Liver (tissue), 9 donors: Measurements from ENCODE around the gene CRYL1. TPM values are rescaled to one million over a fixed set of nuclear protein-coding genes. Genes with fewer than 3 reads are reported as not detected.

Experiments used
- DNase-seq: peaks from one replicate; pipeline ENCODE4 v3.0.0-alpha.2; 2017; ENCODE audit warnings: low spot score
- H3K27ac ChIP-seq, 2 donors: one replicate each; pipeline ENCODE4 v1.7.0; 2013; ENCODE audit warnings: inconsistent platforms in 2 of 2, low read length in 2 of 2, control low read depth in 1 of 2, low read depth in 1 of 2, mild to moderate bottlenecking in 1 of 2
- H3K27me3 ChIP-seq, 4 donors: one replicate each; pipeline versions ENCODE4 v1.6.1 to v1.7.0; 2013; ENCODE audit warnings: low read length in 3 of 4, inconsistent platforms in 1 of 4, mild to moderate bottlenecking in 1 of 4, moderate library complexity in 1 of 4; ENCODE audit not compliant: control insufficient read depth in 4 of 4, insufficient read depth in 4 of 4
- H3K36me3 ChIP-seq, 4 donors: one replicate each; pipeline versions ENCODE4 v1.6.1 to v1.7.0; 2013; ENCODE audit warnings: low read length in 3 of 4, mild to moderate bottlenecking in 3 of 4, low read depth in 1 of 4, moderate library complexity in 1 of 4; ENCODE audit not compliant: control insufficient read depth in 4 of 4, insufficient read depth in 3 of 4
- H3K4me1 ChIP-seq, 4 donors: one replicate each; pipeline versions ENCODE4 v1.6.1 to v1.7.0; 2013; ENCODE audit warnings: low read length in 3 of 4, mild to moderate bottlenecking in 3 of 4, moderate library complexity in 1 of 4; ENCODE audit not compliant: control insufficient read depth in 4 of 4, insufficient read depth in 4 of 4
- H3K4me3 ChIP-seq, 3 donors: one replicate each; pipeline versions ENCODE4 v1.6.1 to v1.7.0; 2013; ENCODE audit warnings: low read length in 3 of 3, control low read depth in 1 of 3, low read depth in 1 of 3, mild to moderate bottlenecking in 1 of 3
- H3K9ac ChIP-seq, 2 donors: one replicate each; pipeline ENCODE4 v1.7.0; 2013; ENCODE audit warnings: low read length in 2 of 2, mild to moderate bottlenecking in 2 of 2, moderate library complexity in 2 of 2, control low read depth in 1 of 2, low read depth in 1 of 2
- H3K9me3 ChIP-seq, 4 donors: one replicate each; pipeline versions ENCODE4 v1.6.1 to v1.7.0; 2013; ENCODE audit warnings: low read length in 3 of 4; ENCODE audit not compliant: control insufficient read depth in 4 of 4
- FOXA1 ChIP-seq: IDR thresholded peaks from 2 replicates; pipeline ENCODE4 v1.6.1; 2016; ENCODE audit warnings: antibody characterized with exemption
- FOXA2 ChIP-seq: IDR thresholded peaks from 2 replicates; pipeline ENCODE4 v1.6.1; 2016; ENCODE audit warnings: antibody characterized with exemption
- GABPA ChIP-seq, 2 donors: IDR thresholded peaks in 1 of 2; conservative IDR thresholded peaks in 1 of 2; 2 replicates each; pipeline ENCODE4 v1.6.1; 2016; ENCODE audit warnings: antibody characterized with exemption in 2 of 2, mild to moderate bottlenecking in 1 of 2, moderate library complexity in 1 of 2
- HNF4G ChIP-seq: IDR thresholded peaks from 2 replicates; pipeline ENCODE4 v1.6.1; 2016; ENCODE audit warnings: antibody characterized with exemption
- JUND ChIP-seq, 2 donors: IDR thresholded peaks; 2 replicates each; pipeline ENCODE4 v1.6.1; 2016; ENCODE audit warnings: antibody characterized with exemption in 2 of 2
- NR2F2 ChIP-seq: IDR thresholded peaks from 2 replicates; pipeline ENCODE4 v1.6.1; 2016; ENCODE audit warnings: antibody characterized with exemption
- RAD21 ChIP-seq, 2 donors: IDR thresholded peaks; 2 replicates each; pipeline ENCODE4 v1.6.1; 2016; ENCODE audit warnings: antibody characterized with exemption in 2 of 2, mild to moderate bottlenecking in 2 of 2
- RXRA ChIP-seq, 2 donors: IDR thresholded peaks; 2 replicates each; pipeline ENCODE4 v1.6.1; 2017 to 2018; ENCODE audit warnings: antibody characterized with exemption in 2 of 2, mild to moderate bottlenecking in 1 of 2
- SP1 ChIP-seq: IDR thresholded peaks from 2 replicates; pipeline ENCODE4 v1.6.1; 2018; ENCODE audit warnings: antibody characterized with exemption, mild to moderate bottlenecking
- TAF1 ChIP-seq: conservative IDR thresholded peaks from 2 replicates; pipeline ENCODE4 v1.6.1; 2016; ENCODE audit warnings: antibody characterized with exemption, mild to moderate bottlenecking
- YY1 ChIP-seq: IDR thresholded peaks from 2 replicates; pipeline ENCODE4 v1.6.1; 2016; ENCODE audit warnings: antibody characterized with exemption, mild to moderate bottlenecking
- WGBS: extraction: QIAGEN DNeasy Blood & Tissue Kit; methylation state at CpG from one replicate; pipeline ENCODE4 v1.1.7; 2013; 5-methylcytosine and 5-hydroxymethylcytosine counted together
- polyA plus RNA-seq, 2 donors: library from polyadenylated mRNA; stranded (reverse) in 1 of 2; unstranded in 1 of 2; fragments of 200-250 nt in 1 of 2; fragments of >200 nt in 1 of 2; fragmentation: Nextera tagmentation in 1 of 2; extraction: Ambion mirVana in 1 of 2; gene quantifications; one replicate each; pipeline versions ENCODE4 v1.2.1 to v1.2.3, GENCODE V29; 2013 to 2015
- total RNA-seq, 2 donors: library from RNA; depleted of rRNA; stranded (reverse); fragments of >200 nt; gene quantifications; one replicate each; pipeline ENCODE4 v1.2.3, GENCODE V29; 2014
- TF ChIP-seq, protein P1 (sequence below): IDR thresholded peaks from 2 replicates; pipeline ENCODE4 v1.6.1; 2016; ENCODE audit warnings: antibody characterized with exemption
- TF ChIP-seq, protein P2 (sequence below): fragments of 150-350 bp; IDR thresholded peaks from 2 replicates; pipeline ENCODE4 v1.5.1; 2017; ENCODE audit warnings: improper control_type of control experiment, low read depth, low read length; ENCODE audit not compliant: missing input control
- TF ChIP-seq, protein P3 (sequence below): IDR thresholded peaks from 2 replicates; pipeline ENCODE4 v1.6.1; 2016; ENCODE audit warnings: antibody characterized with exemption, mild to moderate bottlenecking
- TF ChIP-seq, protein P4 (sequence below): IDR thresholded peaks from 2 replicates; pipeline ENCODE4 v1.6.1; 2016; ENCODE audit warnings: antibody characterized with exemption
- TF ChIP-seq, protein P5 (sequence below): IDR thresholded peaks from 2 replicates; pipeline ENCODE4 v1.6.1; 2016; ENCODE audit warnings: antibody characterized with exemption
- donor health status: healthy.
- donor health status: healthy.
- donor health status: healthy.
- donor health status: healthy.
- donor health status: healthy.

CRYL1 gene
- total and polyA plus RNA-seq, 4 donors, result 87.8 to 179 (median 168) TPM

DNA sequence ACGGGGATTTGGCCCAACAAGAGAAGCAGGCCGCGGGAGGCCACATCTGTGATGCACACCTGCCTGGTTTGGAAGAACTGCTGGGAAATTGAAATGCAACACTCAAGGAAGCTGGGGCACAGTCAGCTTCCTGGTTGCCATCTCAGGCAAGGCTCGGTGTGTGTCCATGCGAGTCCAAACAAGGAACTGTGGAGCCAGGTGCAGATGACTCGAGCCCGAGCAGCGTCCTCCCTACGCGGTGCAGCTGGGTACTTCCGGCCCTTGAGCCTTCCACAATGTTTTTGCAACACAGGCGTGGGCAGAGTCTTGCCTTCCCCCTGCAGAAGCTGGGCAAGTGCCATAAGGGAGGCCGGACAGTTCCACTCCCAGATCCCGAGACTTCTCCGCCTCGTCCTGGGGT, 94.6 kb downstream of the CRYL1 start:
- TF ChIP-seq, protein P1, sequence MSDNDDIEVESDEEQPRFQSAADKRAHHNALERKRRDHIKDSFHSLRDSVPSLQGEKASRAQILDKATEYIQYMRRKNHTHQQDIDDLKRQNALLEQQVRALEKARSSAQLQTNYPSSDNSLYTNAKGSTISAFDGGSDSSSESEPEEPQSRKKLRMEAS, result no peak
- TF ChIP-seq FOXA1, result no peak
- no peak for TF ChIP-seq FOXA2
- TF ChIP-seq, protein P2, sequence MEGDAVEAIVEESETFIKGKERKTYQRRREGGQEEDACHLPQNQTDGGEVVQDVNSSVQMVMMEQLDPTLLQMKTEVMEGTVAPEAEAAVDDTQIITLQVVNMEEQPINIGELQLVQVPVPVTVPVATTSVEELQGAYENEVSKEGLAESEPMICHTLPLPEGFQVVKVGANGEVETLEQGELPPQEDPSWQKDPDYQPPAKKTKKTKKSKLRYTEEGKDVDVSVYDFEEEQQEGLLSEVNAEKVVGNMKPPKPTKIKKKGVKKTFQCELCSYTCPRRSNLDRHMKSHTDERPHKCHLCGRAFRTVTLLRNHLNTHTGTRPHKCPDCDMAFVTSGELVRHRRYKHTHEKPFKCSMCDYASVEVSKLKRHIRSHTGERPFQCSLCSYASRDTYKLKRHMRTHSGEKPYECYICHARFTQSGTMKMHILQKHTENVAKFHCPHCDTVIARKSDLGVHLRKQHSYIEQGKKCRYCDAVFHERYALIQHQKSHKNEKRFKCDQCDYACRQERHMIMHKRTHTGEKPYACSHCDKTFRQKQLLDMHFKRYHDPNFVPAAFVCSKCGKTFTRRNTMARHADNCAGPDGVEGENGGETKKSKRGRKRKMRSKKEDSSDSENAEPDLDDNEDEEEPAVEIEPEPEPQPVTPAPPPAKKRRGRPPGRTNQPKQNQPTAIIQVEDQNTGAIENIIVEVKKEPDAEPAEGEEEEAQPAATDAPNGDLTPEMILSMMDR, result no peak
- no peak for TF ChIP-seq HNF4G
- TF ChIP-seq, protein P3, sequence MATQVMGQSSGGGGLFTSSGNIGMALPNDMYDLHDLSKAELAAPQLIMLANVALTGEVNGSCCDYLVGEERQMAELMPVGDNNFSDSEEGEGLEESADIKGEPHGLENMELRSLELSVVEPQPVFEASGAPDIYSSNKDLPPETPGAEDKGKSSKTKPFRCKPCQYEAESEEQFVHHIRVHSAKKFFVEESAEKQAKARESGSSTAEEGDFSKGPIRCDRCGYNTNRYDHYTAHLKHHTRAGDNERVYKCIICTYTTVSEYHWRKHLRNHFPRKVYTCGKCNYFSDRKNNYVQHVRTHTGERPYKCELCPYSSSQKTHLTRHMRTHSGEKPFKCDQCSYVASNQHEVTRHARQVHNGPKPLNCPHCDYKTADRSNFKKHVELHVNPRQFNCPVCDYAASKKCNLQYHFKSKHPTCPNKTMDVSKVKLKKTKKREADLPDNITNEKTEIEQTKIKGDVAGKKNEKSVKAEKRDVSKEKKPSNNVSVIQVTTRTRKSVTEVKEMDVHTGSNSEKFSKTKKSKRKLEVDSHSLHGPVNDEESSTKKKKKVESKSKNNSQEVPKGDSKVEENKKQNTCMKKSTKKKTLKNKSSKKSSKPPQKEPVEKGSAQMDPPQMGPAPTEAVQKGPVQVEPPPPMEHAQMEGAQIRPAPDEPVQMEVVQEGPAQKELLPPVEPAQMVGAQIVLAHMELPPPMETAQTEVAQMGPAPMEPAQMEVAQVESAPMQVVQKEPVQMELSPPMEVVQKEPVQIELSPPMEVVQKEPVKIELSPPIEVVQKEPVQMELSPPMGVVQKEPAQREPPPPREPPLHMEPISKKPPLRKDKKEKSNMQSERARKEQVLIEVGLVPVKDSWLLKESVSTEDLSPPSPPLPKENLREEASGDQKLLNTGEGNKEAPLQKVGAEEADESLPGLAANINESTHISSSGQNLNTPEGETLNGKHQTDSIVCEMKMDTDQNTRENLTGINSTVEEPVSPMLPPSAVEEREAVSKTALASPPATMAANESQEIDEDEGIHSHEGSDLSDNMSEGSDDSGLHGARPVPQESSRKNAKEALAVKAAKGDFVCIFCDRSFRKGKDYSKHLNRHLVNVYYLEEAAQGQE, result no peak
- TF ChIP-seq SP1, result no peak
- TF ChIP-seq, protein P4, sequence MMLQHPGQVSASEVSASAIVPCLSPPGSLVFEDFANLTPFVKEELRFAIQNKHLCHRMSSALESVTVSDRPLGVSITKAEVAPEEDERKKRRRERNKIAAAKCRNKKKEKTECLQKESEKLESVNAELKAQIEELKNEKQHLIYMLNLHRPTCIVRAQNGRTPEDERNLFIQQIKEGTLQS, result no peak
- no peak for TF ChIP-seq TAF1
- TF ChIP-seq NR2F2, result no peak
- no peak for TF ChIP-seq RXRA (IDR thresholded peaks at IDR 0.05)
- TF ChIP-seq YY1, result no peak
- no peak for TF ChIP-seq GABPA (IDR thresholded peaks at IDR 0.05 in 1 of 2, conservative IDR thresholded peaks at IDR 0.05 in 1 of 2)
- TF ChIP-seq JUND (IDR thresholded peaks at IDR 0.05), result no peak
- TF ChIP-seq RAD21 (IDR thresholded peaks at IDR 0.05), result no peak
- TF ChIP-seq, protein P5, sequence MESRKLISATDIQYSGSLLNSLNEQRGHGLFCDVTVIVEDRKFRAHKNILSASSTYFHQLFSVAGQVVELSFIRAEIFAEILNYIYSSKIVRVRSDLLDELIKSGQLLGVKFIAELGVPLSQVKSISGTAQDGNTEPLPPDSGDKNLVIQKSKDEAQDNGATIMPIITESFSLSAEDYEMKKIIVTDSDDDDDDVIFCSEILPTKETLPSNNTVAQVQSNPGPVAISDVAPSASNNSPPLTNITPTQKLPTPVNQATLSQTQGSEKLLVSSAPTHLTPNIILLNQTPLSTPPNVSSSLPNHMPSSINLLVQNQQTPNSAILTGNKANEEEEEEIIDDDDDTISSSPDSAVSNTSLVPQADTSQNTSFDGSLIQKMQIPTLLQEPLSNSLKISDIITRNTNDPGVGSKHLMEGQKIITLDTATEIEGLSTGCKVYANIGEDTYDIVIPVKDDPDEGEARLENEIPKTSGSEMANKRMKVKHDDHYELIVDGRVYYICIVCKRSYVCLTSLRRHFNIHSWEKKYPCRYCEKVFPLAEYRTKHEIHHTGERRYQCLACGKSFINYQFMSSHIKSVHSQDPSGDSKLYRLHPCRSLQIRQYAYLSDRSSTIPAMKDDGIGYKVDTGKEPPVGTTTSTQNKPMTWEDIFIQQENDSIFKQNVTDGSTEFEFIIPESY, result no peak
- WGBS, result 95% methylated on average over 16 of the region's 16 CpGs
- Histone ChIP-seq H3K27me3 (no peaks in the 10 kb centered on the region), H3K4me3 (no peak overlapping the region), H3K9me3 (no peaks in the 10 kb centered on the region), H3K27ac (no peak overlapping the region), H3K9ac (no peak overlapping the region), H3K4me1 (peaks cover 2 to 19% (median 14%) of the 10 kb centered on the region in 4 donors), H3K36me3 (peaks cover 13 to 38% (median 26%) of the 10 kb centered on the region in 4 donors)
- no peak for DNase-seq

DNA sequence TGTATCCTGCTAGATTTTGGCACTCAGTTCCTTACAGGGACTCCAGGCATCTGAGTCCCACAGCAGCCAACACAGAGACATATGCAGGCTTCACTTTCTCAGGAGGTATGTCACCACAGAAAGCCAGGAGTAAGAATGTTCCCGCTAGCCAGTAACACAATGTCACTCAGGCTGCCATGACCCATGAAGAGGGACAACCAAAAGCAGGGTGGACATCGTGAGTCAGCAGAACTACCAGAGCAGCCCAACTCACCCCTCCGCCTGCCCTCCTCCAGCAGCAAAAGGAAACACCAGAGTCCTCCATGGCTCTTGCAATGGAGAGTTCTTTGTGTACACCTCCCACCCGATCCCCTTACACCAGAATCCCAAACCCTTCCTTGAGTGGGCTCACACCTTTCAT, 95.4 kb downstream of the CRYL1 start:
- DNase-seq, result no peak
- Histone ChIP-seq H3K9ac (no peak overlapping the region), H3K9me3 (no peaks in the 10 kb centered on the region), H3K4me1 (peaks cover 2 to 19% (median 14%) of the 10 kb centered on the region in 4 donors), H3K36me3 (peaks cover 12 to 44% (median 30%) of the 10 kb centered on the region in 4 donors), H3K27me3 (no peaks in the 10 kb centered on the region), H3K27ac (no peak overlapping the region), H3K4me3 (no peak overlapping the region)
- WGBS, result 94% methylated on average over 4 of the region's 4 CpGs
- TF ChIP-seq FOXA2, result no peak
- TF ChIP-seq, protein P1, result no peak
- no peak for TF ChIP-seq TAF1
- TF ChIP-seq FOXA1, result no peak
- TF ChIP-seq, protein P5, result no peak
- no peak for TF ChIP-seq YY1
- TF ChIP-seq SP1, result no peak
- TF ChIP-seq GABPA (IDR thresholded peaks at IDR 0.05 in 1 of 2, conservative IDR thresholded peaks at IDR 0.05 in 1 of 2), result no peak
- TF ChIP-seq, protein P4, result no peak
- no peak for TF ChIP-seq JUND (IDR thresholded peaks at IDR 0.05)
